HepG2 (cell line): ENCODE measurements around the gene GGA1. TPM values are rescaled to one million over a fixed set of nuclear protein-coding genes. Genes with fewer than 3 reads are reported as not detected.

Source experiments
- CENPT ChIP-seq: sonication (generic); formaldehyde crosslinking; IDR thresholded peaks from 2 replicates; pipeline ENCODE4 v1.8.0; 2022; ENCODE audit warnings: low read depth, mild to moderate bottlenecking, moderate library complexity, missing genetic modification reagents
- NAIF1 ChIP-seq: sonication (generic); formaldehyde crosslinking; IDR thresholded peaks from 2 replicates; pipeline ENCODE4 v1.5.0; 2020; ENCODE audit warnings: mild to moderate bottlenecking, missing genetic modification reagents, borderline replicate concordance
- POGZ ChIP-seq: sonication (generic); formaldehyde crosslinking; IDR thresholded peaks from 2 replicates; pipeline ENCODE4 v1.4.0; 2020; ENCODE audit warnings: mild to moderate bottlenecking, missing genetic modification reagents
- REST ChIP-seq, 2 experiments: IDR thresholded peaks; 2 replicates each; pipeline ENCODE4 v1.6.1; 2011 to 2012; ENCODE audit warnings: low read length in 2 of 2, borderline replicate concordance in 1 of 2, low read depth in 1 of 2, mild to moderate bottlenecking in 1 of 2, moderate library complexity in 1 of 2
- SRF ChIP-seq: IDR thresholded peaks from 2 replicates; pipeline ENCODE4 v1.6.1; 2011; ENCODE audit warnings: mild to moderate bottlenecking, low read depth, low read length, moderate library complexity
- TGIF2 ChIP-seq: IDR thresholded peaks from 2 replicates; pipeline ENCODE4 v1.6.1; 2016; ENCODE audit warnings: control low read depth, missing compliant biosample characterization
- THAP9 ChIP-seq: sonication (generic); formaldehyde crosslinking; IDR thresholded peaks from 2 replicates; pipeline ENCODE4; 2020; ENCODE audit warnings: missing genetic modification reagents, mild to moderate bottlenecking, borderline replicate concordance
- TRIM24 ChIP-seq: sonication (generic); formaldehyde crosslinking; IDR thresholded peaks from 2 replicates; pipeline ENCODE4 v1.8.0; 2022; ENCODE audit warnings: mild to moderate bottlenecking, missing genetic modification reagents
- ZBTB20 ChIP-seq: sonication (generic); formaldehyde crosslinking; IDR thresholded peaks from 2 replicates; pipeline ENCODE4 v1.8.1; 2023; ENCODE audit warnings: missing genetic modification reagents, low read depth, mild to moderate bottlenecking, borderline replicate concordance
- ZFP37 ChIP-seq: sonication (generic); formaldehyde crosslinking; IDR thresholded peaks from 2 replicates; pipeline ENCODE4 v1.4.0; 2020; ENCODE audit warnings: missing genetic modification reagents, borderline replicate concordance
- ZMAT5 ChIP-seq: sonication (generic); formaldehyde crosslinking; IDR thresholded peaks from 2 replicates; pipeline ENCODE4 v1.5.0; 2020; ENCODE audit warnings: mild to moderate bottlenecking, low read depth, missing genetic modification reagents, borderline replicate concordance
- ZNF282 ChIP-seq: fragments of 450-650 bp; IDR thresholded peaks from 2 replicates; pipeline ENCODE4 v1.6.1; 2018; ENCODE audit not compliant: partially characterized antibody
- ZNF296 ChIP-seq: sonication (generic); formaldehyde crosslinking; conservative IDR thresholded peaks from 2 replicates; pipeline ENCODE4 v1.5.0; 2020; ENCODE audit warnings: mild to moderate bottlenecking, missing genetic modification reagents
- polyA plus RNA-seq, 8 experiments: library from polyadenylated mRNA; depleted of rRNA in 3 of 8; stranded (reverse) in 7 of 8; unstranded in 1 of 8; fragments of >200 nt; fragmentation: Illumina TruSeq in 4 of 8; extraction: Trizol in 4 of 8; gene quantifications; 2 replicates each; pipeline versions ENCODE4 v1.2.1 to v1.2.3, GENCODE V29; 2011 to 2016; ENCODE audit warnings: low read depth in 4 of 8, missing spikeins in 1 of 8, mixed read lengths in 1 of 8; ENCODE audit not compliant: insufficient read depth in 1 of 8
- total RNA-seq, 5 experiments: library from RNA; depleted of rRNA; stranded (reverse); fragments of >200 nt; fragmentation: Illumina TruSeq; extraction: Trizol; gene quantifications; 2 replicates each; pipeline ENCODE4 v1.2.3, GENCODE V29; 2016; ENCODE audit warnings: low read depth in 1 of 5
- TF ChIP-seq, protein P1 (sequence below): sonication (generic); IDR thresholded peaks from 2 replicates; pipeline ENCODE4 v1.6.1; 2016; ENCODE audit warnings: low read depth, borderline replicate concordance
- TF ChIP-seq, protein P2 (sequence below): sonication (generic); formaldehyde crosslinking; IDR thresholded peaks from 2 replicates; pipeline ENCODE4 v1.4.0; 2020; ENCODE audit warnings: missing genetic modification reagents
- TF ChIP-seq, protein P3 (sequence below): sonication (generic); formaldehyde crosslinking; IDR thresholded peaks from 2 replicates; pipeline ENCODE4 v1.5.0; 2020; ENCODE audit warnings: missing genetic modification reagents, mild to moderate bottlenecking, borderline replicate concordance

The GGA1 gene
- total and polyA plus RNA-seq, 2 of the 13 experiments (the other 11 are each of a cell fraction or from before 2014, with no cell fraction given), result 29.1 to 87.2 TPM

GRCh38 chr22:37674951-37675929, 66.6 kb downstream of the GGA1 start, which contains the start of gene LGALS1 (continued):
- no peak for TF ChIP-seq REST (IDR thresholded peaks at IDR 0.05; ENCODE audit: borderline replicate concordance in 1 of 2, low read depth in 1 of 2, low read length in 2 of 2)
- TF ChIP-seq POGZ, result no peak
- TF ChIP-seq NAIF1 (CRISPR knock-in tag), result no peak
- no peak for TF ChIP-seq ZNF282
- TF ChIP-seq CENPT (CRISPR knock-in tag), result no peak
- TF ChIP-seq ZFP37 (CRISPR knock-in tag), result no peak
- no peak for TF ChIP-seq SRF
- TF ChIP-seq ZMAT5 (CRISPR knock-in tag), result no peak
- TF ChIP-seq, protein P1, sequence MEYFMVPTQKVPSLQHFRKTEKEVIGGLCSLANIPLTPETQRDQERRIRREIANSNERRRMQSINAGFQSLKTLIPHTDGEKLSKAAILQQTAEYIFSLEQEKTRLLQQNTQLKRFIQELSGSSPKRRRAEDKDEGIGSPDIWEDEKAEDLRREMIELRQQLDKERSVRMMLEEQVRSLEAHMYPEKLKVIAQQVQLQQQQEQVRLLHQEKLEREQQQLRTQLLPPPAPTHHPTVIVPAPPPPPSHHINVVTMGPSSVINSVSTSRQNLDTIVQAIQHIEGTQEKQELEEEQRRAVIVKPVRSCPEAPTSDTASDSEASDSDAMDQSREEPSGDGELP, result no peak
- TF ChIP-seq ZBTB20, result no peak
- no peak for TF ChIP-seq ZNF296 (CRISPR knock-in tag)
- TF ChIP-seq, protein P2, sequence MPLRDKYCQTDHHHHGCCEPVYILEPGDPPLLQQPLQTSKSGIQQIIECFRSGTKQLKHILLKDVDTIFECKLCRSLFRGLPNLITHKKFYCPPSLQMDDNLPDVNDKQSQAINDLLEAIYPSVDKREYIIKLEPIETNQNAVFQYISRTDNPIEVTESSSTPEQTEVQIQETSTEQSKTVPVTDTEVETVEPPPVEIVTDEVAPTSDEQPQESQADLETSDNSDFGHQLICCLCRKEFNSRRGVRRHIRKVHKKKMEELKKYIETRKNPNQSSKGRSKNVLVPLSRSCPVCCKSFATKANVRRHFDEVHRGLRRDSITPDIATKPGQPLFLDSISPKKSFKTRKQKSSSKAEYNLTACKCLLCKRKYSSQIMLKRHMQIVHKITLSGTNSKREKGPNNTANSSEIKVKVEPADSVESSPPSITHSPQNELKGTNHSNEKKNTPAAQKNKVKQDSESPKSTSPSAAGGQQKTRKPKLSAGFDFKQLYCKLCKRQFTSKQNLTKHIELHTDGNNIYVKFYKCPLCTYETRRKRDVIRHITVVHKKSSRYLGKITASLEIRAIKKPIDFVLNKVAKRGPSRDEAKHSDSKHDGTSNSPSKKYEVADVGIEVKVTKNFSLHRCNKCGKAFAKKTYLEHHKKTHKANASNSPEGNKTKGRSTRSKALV, result 0 out of 2 replicates have a peak, but pooled peaks have one; percentile 40
- TF ChIP-seq, protein P3, sequence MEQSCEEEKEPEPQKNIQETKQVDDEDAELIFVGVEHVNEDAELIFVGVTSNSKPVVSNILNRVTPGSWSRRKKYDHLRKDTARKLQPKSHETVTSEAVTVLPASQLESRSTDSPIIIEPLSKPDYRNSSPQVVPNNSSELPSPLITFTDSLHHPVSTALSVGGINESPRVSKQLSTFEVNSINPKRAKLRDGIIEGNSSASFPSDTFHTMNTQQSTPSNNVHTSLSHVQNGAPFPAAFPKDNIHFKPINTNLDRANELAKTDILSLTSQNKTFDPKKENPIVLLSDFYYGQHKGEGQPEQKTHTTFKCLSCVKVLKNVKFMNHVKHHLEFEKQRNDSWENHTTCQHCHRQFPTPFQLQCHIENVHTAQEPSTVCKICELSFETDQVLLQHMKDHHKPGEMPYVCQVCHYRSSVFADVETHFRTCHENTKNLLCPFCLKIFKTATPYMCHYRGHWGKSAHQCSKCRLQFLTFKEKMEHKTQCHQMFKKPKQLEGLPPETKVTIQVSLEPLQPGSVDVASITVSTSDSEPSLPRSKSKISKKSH, result no peak
- TF ChIP-seq THAP9 (CRISPR knock-in tag), result no peak
- TF ChIP-seq TRIM24 (CRISPR knock-in tag), result no peak
- TF ChIP-seq TGIF2 (CRISPR knock-in tag), result no peak
